ENCODE results near the gene CIPC.

CIPC gene

GRCh38 chr14:77061630-77062257 is 36.3 kb upstream of the CIPC start:
- H3K9me3 ChIP-seq (ENCODE audit: control insufficient read depth in 2 of 2, low read length in 2 of 2) = no peaks in the 10 kb centered on the region
- no peaks in the 10 kb centered on the region for H3K4me1 ChIP-seq (ENCODE audit: control insufficient read depth in 2 of 2, insufficient read depth in 2 of 2, low read length in 2 of 2)
- H3K27me3 ChIP-seq (ENCODE audit: control insufficient read depth in 2 of 2, insufficient read depth in 2 of 2, low read length in 2 of 2) = no peaks in the 10 kb centered on the region
- no peaks in the 10 kb centered on the region for H3K36me3 ChIP-seq (ENCODE audit: control insufficient read depth in 2 of 2, insufficient read depth in 2 of 2, low read length in 2 of 2)
- H3K9ac ChIP-seq (ENCODE audit: low read depth in 1 of 2, low read length in 2 of 2) = no peak overlapping the region
- no peak overlapping the region for H3K4me3 ChIP-seq (ENCODE audit: low read length in 2 of 2)
- H3K27ac ChIP-seq (ENCODE audit: low read depth in 2 of 2, low read length in 2 of 2) = no peak overlapping the region

DNA sequence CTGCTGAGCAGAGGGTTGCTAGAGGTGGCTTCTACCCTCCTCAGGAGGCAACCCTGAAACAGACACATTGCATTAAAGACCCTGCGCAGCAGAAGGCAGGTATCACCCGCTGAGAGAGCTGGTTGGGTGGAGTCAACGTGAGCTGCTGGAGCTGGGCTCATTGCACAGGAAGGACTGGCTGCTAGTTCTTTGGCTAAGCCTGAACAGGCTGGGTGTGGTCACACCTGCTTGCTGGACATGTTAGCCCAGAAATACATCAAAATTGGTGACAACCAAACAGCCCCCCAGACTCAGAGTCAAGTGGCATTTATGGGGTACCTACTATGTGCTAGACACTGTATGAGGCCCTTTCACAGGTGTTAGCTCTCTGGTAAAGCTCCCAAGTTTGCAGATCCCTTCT is 35.8 kb upstream of the CIPC start:
- H3K4me3 ChIP-seq (ENCODE audit: low read length in 2 of 2) = no peak overlapping the region
- H3K9ac ChIP-seq (ENCODE audit: low read depth in 1 of 2, low read length in 2 of 2) = no peak overlapping the region
- H3K36me3 ChIP-seq (ENCODE audit: control insufficient read depth in 2 of 2, insufficient read depth in 2 of 2, low read length in 2 of 2) = no peaks in the 10 kb centered on the region
- no peak overlapping the region for H3K27ac ChIP-seq (ENCODE audit: low read depth in 2 of 2, low read length in 2 of 2)
- no peaks in the 10 kb centered on the region for H3K27me3 ChIP-seq (ENCODE audit: control insufficient read depth in 2 of 2, insufficient read depth in 2 of 2, low read length in 2 of 2)
- no peaks in the 10 kb centered on the region for H3K9me3 ChIP-seq (ENCODE audit: control insufficient read depth in 2 of 2, low read length in 2 of 2)
- no peaks in the 10 kb centered on the region for H3K4me1 ChIP-seq (ENCODE audit: control insufficient read depth in 2 of 2, insufficient read depth in 2 of 2, low read length in 2 of 2)

DNA sequence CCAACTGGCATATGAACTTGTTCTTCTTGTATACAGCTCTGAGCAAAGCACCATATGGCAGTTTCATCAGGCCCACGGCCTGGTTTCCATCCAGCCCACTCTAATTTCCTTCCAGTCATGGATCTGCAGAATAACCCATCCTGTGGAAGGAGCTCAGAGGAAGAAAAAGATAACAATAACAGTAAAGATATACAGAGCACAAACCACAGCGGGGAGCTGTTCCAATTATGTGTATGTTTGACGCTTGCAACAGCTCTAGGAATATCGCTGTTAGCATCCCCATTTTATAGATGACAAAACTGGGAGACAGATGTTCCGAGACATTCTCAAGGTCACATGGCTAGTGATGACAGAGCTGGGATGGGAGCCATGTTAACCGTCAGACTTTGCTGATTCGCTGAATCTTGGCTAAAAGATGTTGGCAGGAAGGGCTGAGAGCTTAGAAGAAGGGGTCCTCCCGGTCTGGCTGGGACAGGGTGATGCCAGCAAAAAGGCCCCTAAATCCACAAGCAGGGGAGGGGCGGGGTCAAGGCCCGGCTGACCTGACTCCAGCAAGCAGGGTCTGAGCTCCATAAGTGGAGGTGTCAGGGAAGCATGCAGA is 34.4 kb upstream of the CIPC start:
- no peak overlapping the region for H3K27ac ChIP-seq (ENCODE audit: low read depth in 2 of 2, low read length in 2 of 2)
- no peaks in the 10 kb centered on the region for H3K9me3 ChIP-seq (ENCODE audit: control insufficient read depth in 2 of 2, low read length in 2 of 2)

GRCh38 chr14:77064521-77065178 is 33.4 kb upstream of the CIPC start:
- H3K27me3 ChIP-seq (ENCODE audit: control insufficient read depth in 2 of 2, insufficient read depth in 2 of 2, low read length in 2 of 2) = peaks cover 0 to 6% of the 10 kb centered on the region in 2 donors
- no peak overlapping the region for H3K9ac ChIP-seq (ENCODE audit: low read depth in 1 of 2, low read length in 2 of 2)
- H3K36me3 ChIP-seq (ENCODE audit: control insufficient read depth in 2 of 2, insufficient read depth in 2 of 2, low read length in 2 of 2) = no peaks in the 10 kb centered on the region
- H3K4me1 ChIP-seq (ENCODE audit: control insufficient read depth in 2 of 2, insufficient read depth in 2 of 2, low read length in 2 of 2) = no peaks in the 10 kb centered on the region
- no peak overlapping the region for H3K4me3 ChIP-seq (ENCODE audit: low read length in 2 of 2)
- H3K27ac ChIP-seq (ENCODE audit: low read depth in 2 of 2, low read length in 2 of 2) = no peak overlapping the region
- no peaks in the 10 kb centered on the region for H3K9me3 ChIP-seq (ENCODE audit: control insufficient read depth in 2 of 2, low read length in 2 of 2)

More for the DNA sequence above, 34.4 kb upstream of the CIPC start:
- Histone ChIP-seq H3K4me1 (ENCODE audit: control insufficient read depth in 2 of 2, insufficient read depth in 2 of 2, low read length in 2 of 2) (no peaks in the 10 kb centered on the region), H3K36me3 (ENCODE audit: control insufficient read depth in 2 of 2, insufficient read depth in 2 of 2, low read length in 2 of 2) (no peaks in the 10 kb centered on the region), H3K27me3 (ENCODE audit: control insufficient read depth in 2 of 2, insufficient read depth in 2 of 2, low read length in 2 of 2) (peaks cover 0 to 4% of the 10 kb centered on the region in 2 donors), H3K4me3 (ENCODE audit: low read length in 2 of 2) (no peak overlapping the region), H3K9ac (ENCODE audit: low read depth in 1 of 2, low read length in 2 of 2) (no peak overlapping the region)

DNA sequence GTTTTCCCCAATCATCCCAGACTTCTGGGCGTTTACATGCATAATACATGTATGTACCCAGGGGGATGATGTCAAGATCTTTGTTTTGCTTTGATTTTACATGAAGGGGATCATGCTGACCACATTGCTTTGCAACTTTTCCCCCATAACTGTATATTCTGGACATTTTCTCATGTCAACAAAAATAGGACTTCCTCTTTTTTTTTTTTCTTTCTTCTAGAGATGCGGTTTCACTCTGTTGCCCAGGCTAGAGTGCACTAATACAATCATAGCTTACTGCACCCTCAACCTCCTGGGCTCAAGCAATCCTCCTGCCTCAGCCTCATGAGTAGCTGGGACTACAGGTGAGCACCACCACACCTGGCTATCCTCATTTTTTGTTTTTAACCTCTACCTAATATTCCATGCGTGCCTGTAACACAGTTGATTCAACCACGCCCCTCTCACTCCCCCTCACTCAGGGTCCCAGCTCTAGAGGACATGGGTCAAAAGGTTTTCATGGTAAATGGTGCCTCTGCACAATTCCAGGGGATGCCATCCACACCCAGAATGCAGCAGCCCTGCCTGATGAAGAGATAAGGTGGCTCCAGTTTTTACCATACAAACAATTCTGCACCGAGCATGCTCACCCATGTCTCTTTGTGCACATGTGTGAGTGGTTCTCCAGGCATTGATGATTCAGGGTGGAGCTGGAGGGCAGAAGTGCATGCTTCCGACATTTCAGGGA is 32.0 kb upstream of the CIPC start:
- Histone ChIP-seq H3K36me3 (ENCODE audit: control insufficient read depth in 2 of 2, insufficient read depth in 2 of 2, low read length in 2 of 2) (no peaks in the 10 kb centered on the region), H3K27me3 (ENCODE audit: control insufficient read depth in 2 of 2, insufficient read depth in 2 of 2, low read length in 2 of 2) (peaks cover 0 to 6% of the 10 kb centered on the region in 2 donors), H3K4me1 (ENCODE audit: control insufficient read depth in 2 of 2, insufficient read depth in 2 of 2, low read length in 2 of 2) (peaks cover 0 to 2% of the 10 kb centered on the region in 2 donors), H3K27ac (ENCODE audit: low read depth in 2 of 2, low read length in 2 of 2) (no peak overlapping the region), H3K4me3 (ENCODE audit: low read length in 2 of 2) (no peak overlapping the region), H3K9me3 (ENCODE audit: control insufficient read depth in 2 of 2, low read length in 2 of 2) (no peaks in the 10 kb centered on the region), H3K9ac (ENCODE audit: low read depth in 1 of 2, low read length in 2 of 2) (no peak overlapping the region)

- H3K27ac ChIP-seq (ENCODE audit: low read depth in 2 of 2, low read length in 2 of 2) = no peak overlapping the region
- H3K9ac ChIP-seq (ENCODE audit: low read depth in 1 of 2, low read length in 2 of 2) = no peak overlapping the region
- H3K4me1 ChIP-seq (ENCODE audit: control insufficient read depth in 2 of 2, insufficient read depth in 2 of 2, low read length in 2 of 2) = peaks cover 0 to 2% of the 10 kb centered on the region in 2 donors
- H3K27me3 ChIP-seq (ENCODE audit: control insufficient read depth in 2 of 2, insufficient read depth in 2 of 2, low read length in 2 of 2) = peaks cover 0 to 6% of the 10 kb centered on the region in 2 donors
- no peaks in the 10 kb centered on the region for H3K9me3 ChIP-seq (ENCODE audit: control insufficient read depth in 2 of 2, low read length in 2 of 2)
- H3K36me3 ChIP-seq (ENCODE audit: control insufficient read depth in 2 of 2, insufficient read depth in 2 of 2, low read length in 2 of 2) = no peaks in the 10 kb centered on the region
- H3K4me3 ChIP-seq (ENCODE audit: low read length in 2 of 2) = no peak overlapping the region
These were observed 31.4 kb upstream of the CIPC start for GRCh38 chr14:77066578-77067172.

DNA sequence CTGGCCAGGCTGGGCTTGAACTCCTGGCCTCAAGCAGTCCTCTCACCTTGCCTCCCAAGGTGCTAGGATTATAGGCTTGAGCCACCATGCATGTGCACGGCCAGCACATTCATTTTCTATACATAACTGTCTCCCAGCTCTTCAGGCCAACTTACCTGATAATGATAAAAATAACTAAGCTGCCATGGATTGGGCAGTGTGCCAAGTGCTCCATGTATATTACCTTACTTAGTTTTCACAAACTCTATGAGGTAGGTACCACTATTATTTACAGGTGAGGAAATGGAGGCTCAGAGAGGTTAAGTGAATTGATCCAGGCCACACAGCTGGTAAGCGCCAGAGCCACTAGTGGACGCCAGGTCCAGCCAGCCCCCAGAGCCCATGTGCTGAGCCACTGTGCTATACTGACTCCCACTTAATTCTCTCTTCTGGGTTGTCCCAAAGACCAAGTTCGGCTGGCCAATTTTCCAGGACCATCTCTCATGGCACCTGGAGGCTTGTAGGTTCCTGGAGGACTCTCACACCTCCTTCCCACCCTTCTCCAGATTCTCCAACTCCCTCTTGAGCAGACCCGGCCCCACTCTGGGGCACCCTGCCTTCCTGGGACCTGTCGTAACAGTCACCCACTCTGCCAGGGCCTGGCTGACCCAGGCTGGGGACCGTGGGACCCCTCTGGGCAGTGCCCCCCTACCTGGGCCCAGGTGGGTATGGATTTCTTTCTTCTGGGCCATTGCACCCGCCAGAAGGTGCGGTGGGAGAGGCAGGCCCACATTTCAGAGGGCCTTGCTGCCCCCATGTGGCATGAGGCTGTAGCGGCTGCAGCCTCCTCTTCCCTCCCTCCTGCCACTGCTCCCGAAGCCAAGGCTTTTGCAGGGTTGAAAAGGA is 30.2 kb upstream of the CIPC start:
- Histone ChIP-seq H3K27ac (ENCODE audit: low read depth in 2 of 2, low read length in 2 of 2) (no peak overlapping the region), H3K9me3 (ENCODE audit: control insufficient read depth in 2 of 2, low read length in 2 of 2) (no peaks in the 10 kb centered on the region), H3K27me3 (ENCODE audit: control insufficient read depth in 2 of 2, insufficient read depth in 2 of 2, low read length in 2 of 2) (peaks cover 0 to 6% of the 10 kb centered on the region in 2 donors), H3K4me3 (ENCODE audit: low read length in 2 of 2) (no peak overlapping the region), H3K4me1 (ENCODE audit: control insufficient read depth in 2 of 2, insufficient read depth in 2 of 2, low read length in 2 of 2) (peaks cover 0 to 2% of the 10 kb centered on the region in 2 donors), H3K36me3 (ENCODE audit: control insufficient read depth in 2 of 2, insufficient read depth in 2 of 2, low read length in 2 of 2) (no peaks in the 10 kb centered on the region), H3K9ac (ENCODE audit: low read depth in 1 of 2, low read length in 2 of 2) (no peak overlapping the region)

- H3K9ac ChIP-seq (ENCODE audit: low read depth in 1 of 2, low read length in 2 of 2) = no peak overlapping the region
- H3K27ac ChIP-seq (ENCODE audit: low read depth in 2 of 2, low read length in 2 of 2) = no peak overlapping the region
- H3K4me3 ChIP-seq (ENCODE audit: low read length in 2 of 2) = no peak overlapping the region
- no peaks in the 10 kb centered on the region for H3K36me3 ChIP-seq (ENCODE audit: control insufficient read depth in 2 of 2, insufficient read depth in 2 of 2, low read length in 2 of 2)
- peaks cover 0 to 6% of the 10 kb centered on the region in 2 donors for H3K27me3 ChIP-seq (ENCODE audit: control insufficient read depth in 2 of 2, insufficient read depth in 2 of 2, low read length in 2 of 2)
- no peaks in the 10 kb centered on the region for H3K9me3 ChIP-seq (ENCODE audit: control insufficient read depth in 2 of 2, low read length in 2 of 2)
- peaks cover 0 to 2% of the 10 kb centered on the region in 2 donors for H3K4me1 ChIP-seq (ENCODE audit: control insufficient read depth in 2 of 2, insufficient read depth in 2 of 2, low read length in 2 of 2)
These were observed 29.4 kb upstream of the CIPC start for GRCh38 chr14:77068517-77069200.

DNA sequence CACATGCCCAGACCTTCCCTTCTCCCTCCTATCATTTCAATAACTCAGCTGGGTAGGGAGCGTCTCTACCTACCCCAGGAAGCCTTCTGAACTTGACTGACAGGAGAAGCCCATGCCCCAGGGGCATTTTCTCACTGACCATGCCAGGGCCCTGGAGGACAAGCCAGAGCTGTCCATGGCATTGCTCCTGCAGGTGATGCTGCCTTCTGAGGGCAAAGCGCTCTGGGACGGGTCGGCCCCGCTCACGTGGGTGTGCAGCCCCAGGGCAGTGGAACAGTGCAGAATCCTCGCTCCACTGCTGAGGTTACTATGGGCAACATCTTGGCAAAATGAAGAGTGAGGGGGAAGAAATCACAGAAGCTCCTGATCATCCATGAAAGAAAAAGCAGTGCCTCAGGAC is 28.5 kb upstream of the CIPC start:
- H3K9ac ChIP-seq (ENCODE audit: low read depth in 1 of 2, low read length in 2 of 2) = no peak overlapping the region
- H3K4me3 ChIP-seq (ENCODE audit: low read length in 2 of 2) = no peak overlapping the region
- H3K27me3 ChIP-seq (ENCODE audit: control insufficient read depth in 2 of 2, insufficient read depth in 2 of 2, low read length in 2 of 2) = peaks cover 0 to 6% of the 10 kb centered on the region in 2 donors
- H3K27ac ChIP-seq (ENCODE audit: low read depth in 2 of 2, low read length in 2 of 2) = no peak overlapping the region
- no peaks in the 10 kb centered on the region for H3K9me3 ChIP-seq (ENCODE audit: control insufficient read depth in 2 of 2, low read length in 2 of 2)
- peaks cover 0 to 2% of the 10 kb centered on the region in 2 donors for H3K4me1 ChIP-seq (ENCODE audit: control insufficient read depth in 2 of 2, insufficient read depth in 2 of 2, low read length in 2 of 2)
- no peaks in the 10 kb centered on the region for H3K36me3 ChIP-seq (ENCODE audit: control insufficient read depth in 2 of 2, insufficient read depth in 2 of 2, low read length in 2 of 2)

Measured in mucosa of rectum (tissue), 2 donors.